ENCODE measurements around the gene MCRIP2. TPM values are rescaled to one million over a fixed set of nuclear protein-coding genes. Genes with fewer than 3 reads are reported as not detected.

Gene MCRIP2
- total and polyA plus RNA-seq, 3 donors from 2014 or later: 78.2 to 134 (median 83.1) TPM

DNA sequence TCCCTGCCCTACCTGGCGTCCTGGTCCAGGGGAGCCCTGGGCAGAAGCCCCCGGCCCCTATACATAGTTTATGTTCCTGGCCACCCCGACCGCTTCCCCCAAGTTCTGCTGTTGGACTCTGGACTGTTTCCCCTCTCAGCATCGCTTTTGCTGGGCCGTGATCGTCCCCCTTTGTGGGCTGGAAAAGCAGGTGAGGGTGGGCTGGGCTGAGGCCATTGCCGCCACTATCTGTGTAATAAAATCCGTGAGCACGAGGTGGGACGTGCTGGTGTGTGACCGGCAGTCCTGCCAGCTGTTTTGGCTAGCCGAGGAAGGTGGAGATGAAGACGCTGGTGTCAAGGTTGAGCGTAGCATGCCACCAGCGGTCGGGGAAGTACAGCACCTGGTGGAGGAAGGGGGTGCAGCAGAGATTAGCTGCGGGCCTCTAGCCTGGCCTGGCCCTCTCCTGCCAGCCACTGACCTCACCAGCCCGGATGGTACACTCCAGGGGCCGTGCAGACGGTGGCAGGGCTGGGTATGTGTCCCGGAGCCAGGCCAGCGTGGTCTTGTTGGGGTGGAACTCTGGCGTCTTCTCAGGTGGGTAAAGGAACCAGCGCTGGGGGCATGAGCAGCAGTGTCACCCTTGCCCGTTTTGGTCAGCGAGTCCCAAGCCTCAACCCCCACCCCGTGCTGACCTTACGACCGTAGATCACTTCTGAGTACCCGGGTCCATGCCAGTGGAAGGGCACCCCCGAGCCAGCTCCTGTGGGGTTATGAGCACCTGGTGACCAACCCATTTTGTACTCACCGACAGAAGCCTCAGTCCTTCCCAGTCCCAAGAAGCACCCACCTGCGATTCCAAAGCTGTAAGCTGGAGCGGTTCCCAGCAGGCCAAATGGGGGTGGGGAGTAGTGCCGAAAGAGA lies 41.1 kb downstream of the MCRIP2 start:
- Histone ChIP-seq H3K4me1 (peaks cover 40% of the 10 kb centered on the region), H3K9me3 (no peaks in the 10 kb centered on the region), H3K27me3 (no peaks in the 10 kb centered on the region), H3K36me3 (ENCODE audit: low read depth, missing control alignments) (no peaks in the 10 kb centered on the region), H3K27ac (no peak overlapping the region), H3K4me3 (no peak overlapping the region)
- intact Hi-C loops (cut with DNase I; ENCODE audit: low total_unique reads): loop anchor here (2.0 kb wide), 1 partner anchor 58 kb away; the partner anchor contains the start of gene CIAO3
- 81 to 86% methylated on average over 18 to 33 of the region's 36 CpGs for WGBS, 2 donors
- TF ChIP-seq, protein P1, sequence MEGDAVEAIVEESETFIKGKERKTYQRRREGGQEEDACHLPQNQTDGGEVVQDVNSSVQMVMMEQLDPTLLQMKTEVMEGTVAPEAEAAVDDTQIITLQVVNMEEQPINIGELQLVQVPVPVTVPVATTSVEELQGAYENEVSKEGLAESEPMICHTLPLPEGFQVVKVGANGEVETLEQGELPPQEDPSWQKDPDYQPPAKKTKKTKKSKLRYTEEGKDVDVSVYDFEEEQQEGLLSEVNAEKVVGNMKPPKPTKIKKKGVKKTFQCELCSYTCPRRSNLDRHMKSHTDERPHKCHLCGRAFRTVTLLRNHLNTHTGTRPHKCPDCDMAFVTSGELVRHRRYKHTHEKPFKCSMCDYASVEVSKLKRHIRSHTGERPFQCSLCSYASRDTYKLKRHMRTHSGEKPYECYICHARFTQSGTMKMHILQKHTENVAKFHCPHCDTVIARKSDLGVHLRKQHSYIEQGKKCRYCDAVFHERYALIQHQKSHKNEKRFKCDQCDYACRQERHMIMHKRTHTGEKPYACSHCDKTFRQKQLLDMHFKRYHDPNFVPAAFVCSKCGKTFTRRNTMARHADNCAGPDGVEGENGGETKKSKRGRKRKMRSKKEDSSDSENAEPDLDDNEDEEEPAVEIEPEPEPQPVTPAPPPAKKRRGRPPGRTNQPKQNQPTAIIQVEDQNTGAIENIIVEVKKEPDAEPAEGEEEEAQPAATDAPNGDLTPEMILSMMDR (IDR thresholded peaks at IDR 0.05): no peak
- no peak for TF ChIP-seq POLR2A (IDR thresholded peaks at IDR 0.05)
- DNase-seq: no peak

DNA sequence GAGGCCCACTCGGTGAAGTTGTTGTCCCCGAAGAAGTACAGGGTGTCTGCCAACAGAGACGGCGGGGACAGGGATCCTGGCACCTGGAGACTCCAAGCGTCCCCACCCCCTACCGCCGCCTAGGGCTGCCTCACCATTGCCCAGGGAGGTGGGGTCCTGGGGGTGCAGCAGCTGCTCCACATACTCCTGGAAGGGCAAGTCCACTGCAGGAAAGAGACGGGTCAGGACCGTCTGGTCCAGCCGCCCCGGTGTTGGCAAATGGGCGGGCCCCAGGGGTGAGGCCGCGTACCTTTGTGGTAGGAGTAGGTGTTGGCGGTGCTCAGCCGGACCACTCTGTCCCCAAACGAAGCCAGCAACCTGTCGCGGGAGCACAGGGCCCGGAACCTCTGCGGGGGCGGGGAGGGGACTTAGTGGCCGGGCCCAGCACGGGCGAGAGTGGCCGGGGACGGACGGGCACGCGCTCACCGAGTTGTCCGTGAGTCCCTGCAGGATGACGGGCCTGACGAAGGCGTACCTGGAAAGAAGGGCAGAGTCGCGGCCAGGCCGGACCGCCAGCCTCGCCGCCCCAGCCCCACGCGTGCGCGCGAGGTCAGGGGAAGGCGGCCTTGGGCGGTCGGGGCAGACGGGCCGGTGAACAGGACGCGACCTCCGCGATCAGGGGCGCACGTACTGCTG lies 41.9 kb downstream of the MCRIP2 start:
- H3K36me3 ChIP-seq (ENCODE audit: low read depth, missing control alignments): no peaks in the 10 kb centered on the region
- peaks cover 40% of the 10 kb centered on the region for H3K4me1 ChIP-seq
- intact Hi-C loops (cut with DNase I; ENCODE audit: low total_unique reads): loop anchor here (2.0 kb wide), 1 partner anchor 57 kb away; the partner anchor contains the start of gene CIAO3
- DNase-seq: no peak
- no peaks in the 10 kb centered on the region for H3K9me3 ChIP-seq
- peak overlapping the region; percentile 51 to 56 for H3K4me3 ChIP-seq
- peak overlapping the region; percentile 45 to 79 for H3K27ac ChIP-seq
- no peaks in the 10 kb centered on the region for H3K27me3 ChIP-seq
- WGBS, 2 donors: 11 to 20% methylated on average over 7 to 42 of the region's 57 CpGs
- TF ChIP-seq POLR2A (IDR thresholded peaks at IDR 0.05): no peak
- TF ChIP-seq, protein P1 (IDR thresholded peaks at IDR 0.05): no peak

DNA sequence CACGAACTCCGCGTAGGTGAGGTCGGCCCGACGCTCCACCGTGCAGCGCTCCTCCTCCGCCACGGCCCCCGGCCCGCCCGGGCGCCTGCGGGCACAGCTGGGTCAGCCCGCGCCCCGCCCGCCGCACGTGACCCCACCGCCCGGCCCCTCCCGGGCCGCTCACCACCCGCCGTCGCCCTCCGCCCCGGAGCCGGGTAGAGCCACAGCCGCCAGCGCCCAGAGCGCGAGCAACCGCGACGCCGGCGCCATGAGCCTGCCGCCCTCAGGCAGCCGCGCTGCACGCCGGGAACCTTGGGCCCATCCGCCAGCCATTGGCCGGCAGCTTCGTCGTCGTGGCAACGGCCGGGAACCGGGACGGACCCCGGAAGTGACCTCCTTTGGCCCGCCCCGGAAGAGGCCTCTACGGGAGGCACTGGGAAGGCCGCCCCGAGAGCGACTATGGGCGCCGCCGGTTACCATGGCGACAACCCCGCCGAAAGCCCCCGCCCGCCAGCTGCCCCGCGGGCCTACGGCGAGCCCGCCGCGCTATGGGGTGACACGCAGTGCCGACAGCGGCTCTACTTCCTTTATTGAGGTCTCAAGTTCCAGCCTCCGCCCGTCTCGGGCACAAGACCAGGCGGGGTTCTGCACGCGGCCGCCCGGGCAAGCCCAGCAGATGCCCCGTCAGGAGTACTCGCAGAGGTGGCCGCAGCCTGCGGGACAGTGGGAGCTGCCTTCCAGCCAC lies 42.6 kb downstream of the MCRIP2 start, which contains the start of gene JMJD8:
Gene JMJD8 (minus strand): TSS at position 264 of the 724 bp plus-strand sequence. CDS start 15 bp downstream, at position 249.
- Histone ChIP-seq H3K27ac (peak within 1 kb of the TSS; percentile 45 to 79), H3K4me3 (peak within 1 kb of the TSS; percentile 51 to 56), H3K9me3 (no peaks in the 10 kb centered on the region), H3K4me1 (peaks cover 37% of the 10 kb centered on the region), H3K27me3 (no peaks in the 10 kb centered on the region), H3K36me3 (ENCODE audit: low read depth, missing control alignments) (no peaks in the 10 kb centered on the region)
- DNase-seq: peak; percentile 97
- WGBS, 2 donors: 1% methylated on average over 37 of the region's 91 CpGs; no CpG with 5 or more reads in 1 of the 2 donors
- TF ChIP-seq, protein P1 (IDR thresholded peaks at IDR 0.05): no peak
- TF ChIP-seq POLR2A (IDR thresholded peaks at IDR 0.05): no peak
- intact Hi-C loops (cut with DNase I; ENCODE audit: low total_unique reads): no loop called here

DNA sequence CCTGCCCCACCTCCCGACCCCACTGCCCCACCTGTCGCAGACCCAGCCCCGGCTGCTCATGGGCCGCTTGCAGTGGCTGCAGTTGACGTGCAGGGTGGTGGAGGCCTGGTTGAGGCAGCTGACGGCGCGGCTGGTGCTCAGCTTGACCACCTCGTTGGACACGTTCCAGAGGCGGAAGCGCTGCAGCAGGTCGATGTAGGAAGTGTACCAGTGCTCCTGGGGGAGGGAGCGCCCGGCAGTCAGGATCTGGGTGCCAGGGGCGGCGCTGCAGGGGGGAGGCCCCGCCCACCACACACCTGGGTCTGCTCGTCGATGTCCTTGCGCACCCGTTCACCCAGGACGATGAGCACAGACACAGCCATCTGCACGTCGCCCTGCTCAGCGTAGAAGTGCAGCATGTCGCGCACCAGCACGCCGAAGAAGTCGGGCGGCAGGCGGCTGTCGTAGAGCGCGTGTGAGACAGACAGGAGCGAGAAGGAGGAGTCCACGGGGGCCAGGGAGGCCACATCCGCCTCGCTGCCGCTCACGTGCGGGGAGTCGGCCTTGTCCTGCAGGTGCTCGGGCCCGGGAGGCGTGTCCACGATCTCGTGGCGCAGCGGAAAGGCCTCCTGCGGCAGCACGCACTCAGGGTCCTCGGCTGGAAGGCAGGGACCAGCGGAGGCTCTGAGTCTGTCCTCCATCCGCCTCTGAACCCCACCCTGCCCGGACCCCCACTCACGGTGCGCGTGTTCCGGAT lies 43.5 kb downstream of the MCRIP2 start:
- H3K27me3 ChIP-seq: no peaks in the 10 kb centered on the region
- H3K9me3 ChIP-seq: no peaks in the 10 kb centered on the region
- H3K4me1 ChIP-seq: peaks cover 40% of the 10 kb centered on the region
- 59 to 76% methylated on average over 31 to 60 of the region's 61 CpGs for whole genome bisulfite sequencing, 2 donors
- H3K36me3 ChIP-seq (ENCODE audit: low read depth, missing control alignments): no peaks in the 10 kb centered on the region
- intact Hi-C loops (cut with DNase I; ENCODE audit: low total_unique reads): no loop called here
- TF ChIP-seq, protein P1 (IDR thresholded peaks at IDR 0.05): no peak
- TF ChIP-seq POLR2A (IDR thresholded peaks at IDR 0.05): no peak
- peak overlapping the region in 1 of 2 donors; percentile 79 for H3K27ac ChIP-seq
- H3K4me3 ChIP-seq: peak overlapping the region; percentile 51 to 56
- DNase-seq: no peak

All from testis (tissue), 3 donors.